DOHH2 (cell line): ENCODE results near the gene KIF18B.

ENCODE experiments used
- H3F3A ChIP-seq: fragments of 200-600 bp; sonication (generic), shearing (Covaris generic); 2 replicates; pipeline ENCODE4 v1.6.0; 2016; ENCODE audit warnings: antibody characterized with exemption, mild to moderate bottlenecking; ENCODE audit not compliant: control insufficient read depth, insufficient read depth
- H3K27ac ChIP-seq: fragments of 200-600 bp; sonication (generic); 2 replicates; pipeline ENCODE4 v1.5.1; 2014; ENCODE audit warnings: low read depth, mild to moderate bottlenecking, low read length, moderate library complexity
- H3K27me3 ChIP-seq: fragments of 200-600 bp; sonication (generic); 2 replicates; pipeline ENCODE4 v1.6.1; 2014; ENCODE audit warnings: mild to moderate bottlenecking, low read length, mixed read lengths; ENCODE audit not compliant: control insufficient read depth
- H3K36me3 ChIP-seq: fragments of 200-600 bp; sonication (generic); 2 replicates; pipeline ENCODE4 v1.6.1; 2014; ENCODE audit warnings: mild to moderate bottlenecking, low read length, moderate library complexity, mixed read lengths; ENCODE audit not compliant: control insufficient read depth
- H3K4me1 ChIP-seq: fragments of 200-600 bp; sonication (generic); 2 replicates; pipeline ENCODE4 v1.6.1; 2014; ENCODE audit warnings: mild to moderate bottlenecking, low read length, mixed read lengths; ENCODE audit not compliant: control insufficient read depth
- H3K4me2 ChIP-seq: fragments of 200-600 bp; sonication (generic); 2 replicates; pipeline ENCODE4 v1.6.0; 2014; ENCODE audit warnings: mild to moderate bottlenecking, low read length, moderate library complexity
- H3K4me3 ChIP-seq: fragments of 200-600 bp; sonication (generic); 2 replicates; pipeline ENCODE4 v1.5.1; 2014; ENCODE audit warnings: mild to moderate bottlenecking, low read length, mixed read lengths
- H3K79me2 ChIP-seq: fragments of 200-600 bp; sonication (generic); 2 replicates; pipeline ENCODE4 v1.6.1; 2014; ENCODE audit warnings: mild to moderate bottlenecking, low read length, mixed read lengths; ENCODE audit not compliant: control insufficient read depth
- H3K9me2 ChIP-seq: fragments of 200-600 bp; sonication (generic); replicated peaks from 2 replicates; pipeline ENCODE4 v1.6.1; 2014; ENCODE audit warnings: mild to moderate bottlenecking, low read length, mixed read lengths; ENCODE audit not compliant: control insufficient read depth
- H3K9me3 ChIP-seq: fragments of 200-600 bp; sonication (generic); 2 replicates; pipeline ENCODE4 v1.6.1; 2014; ENCODE audit warnings: antibody characterized with exemption, low read length, mixed read lengths; ENCODE audit not compliant: control insufficient read depth, insufficient read depth
- H4K20me1 ChIP-seq: fragments of 200-600 bp; sonication (generic); 2 replicates; pipeline ENCODE4 v1.6.0; 2014; ENCODE audit warnings: low read depth, mild to moderate bottlenecking, antibody characterized with exemption, low read length, moderate library complexity; ENCODE audit not compliant: control insufficient read depth, insufficient read depth
- EZH2phosphoT487 ChIP-seq: fragments of 200-600 bp; sonication (generic); IDR thresholded peaks from 2 replicates; pipeline ENCODE4 v1.6.1; 2017; ENCODE audit warnings: borderline replicate concordance, mild to moderate bottlenecking, antibody characterized with exemption, low read length, moderate library complexity, mixed read lengths
- TF ChIP-seq, protein P1 (sequence below): fragments of 200-600 bp; sonication (generic); IDR thresholded peaks from one replicate; pipeline ENCODE4 v1.5.1; 2014; ENCODE audit warnings: antibody characterized with exemption, mild to moderate bottlenecking, low read depth, low read length; ENCODE audit not compliant: poor library complexity, severe bottlenecking

KIF18B gene

DNA sequence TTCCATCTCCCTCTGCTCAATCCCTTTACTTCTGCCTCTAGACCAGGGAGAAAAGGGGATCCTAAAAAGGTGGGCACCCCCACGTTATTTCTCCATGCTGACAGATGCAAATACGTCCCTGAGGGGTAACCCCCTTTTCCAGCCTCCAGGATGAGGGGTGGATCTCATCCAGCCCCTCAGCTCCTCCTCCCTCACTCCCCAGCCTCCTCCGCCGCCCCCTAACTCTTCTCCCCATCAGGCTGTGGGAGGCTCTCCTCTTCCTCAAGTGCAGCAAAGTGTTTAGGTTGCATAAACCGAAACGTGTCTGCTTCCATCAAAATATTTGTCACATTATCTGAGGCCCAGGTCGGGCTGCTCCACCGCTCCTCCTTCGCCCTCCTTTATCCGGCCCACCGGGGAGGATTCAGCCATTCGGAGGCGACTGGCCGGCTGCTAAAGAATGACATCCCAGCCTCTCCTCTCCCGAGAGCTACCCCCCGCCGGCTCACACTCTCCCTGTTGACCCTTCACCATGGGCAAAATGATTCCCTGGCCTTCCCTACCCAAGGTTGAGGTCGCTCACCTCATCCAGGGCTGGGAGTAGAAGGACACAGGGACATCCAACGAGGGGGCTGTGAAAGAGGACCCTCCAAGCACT is 21.7 kb upstream of the KIF18B start:
- Histone ChIP-seq H3K4me2 (peak overlapping the region; percentile 77), H4K20me1 (no peaks in the 10 kb centered on the region), H3K36me3 (no peaks in the 10 kb centered on the region), H3F3A (0 out of 2 replicates have a peak, but pooled peaks cover 4% of the 10 kb centered on the region), H3K9me2 (no peaks in the 10 kb centered on the region), H3K9me3 (no peaks in the 10 kb centered on the region), H3K27ac (no peak overlapping the region), H3K27me3 (peaks cover 54% of the 10 kb centered on the region), H3K4me1 (peaks cover 32% of the 10 kb centered on the region), H3K4me3 (peak overlapping the region; percentile 70), H3K79me2 (no peaks in the 10 kb centered on the region)
- TF ChIP-seq EZH2phosphoT487 = 0 out of 2 replicates have a peak, but pooled peaks have one; percentile 15
- TF ChIP-seq, protein P1, sequence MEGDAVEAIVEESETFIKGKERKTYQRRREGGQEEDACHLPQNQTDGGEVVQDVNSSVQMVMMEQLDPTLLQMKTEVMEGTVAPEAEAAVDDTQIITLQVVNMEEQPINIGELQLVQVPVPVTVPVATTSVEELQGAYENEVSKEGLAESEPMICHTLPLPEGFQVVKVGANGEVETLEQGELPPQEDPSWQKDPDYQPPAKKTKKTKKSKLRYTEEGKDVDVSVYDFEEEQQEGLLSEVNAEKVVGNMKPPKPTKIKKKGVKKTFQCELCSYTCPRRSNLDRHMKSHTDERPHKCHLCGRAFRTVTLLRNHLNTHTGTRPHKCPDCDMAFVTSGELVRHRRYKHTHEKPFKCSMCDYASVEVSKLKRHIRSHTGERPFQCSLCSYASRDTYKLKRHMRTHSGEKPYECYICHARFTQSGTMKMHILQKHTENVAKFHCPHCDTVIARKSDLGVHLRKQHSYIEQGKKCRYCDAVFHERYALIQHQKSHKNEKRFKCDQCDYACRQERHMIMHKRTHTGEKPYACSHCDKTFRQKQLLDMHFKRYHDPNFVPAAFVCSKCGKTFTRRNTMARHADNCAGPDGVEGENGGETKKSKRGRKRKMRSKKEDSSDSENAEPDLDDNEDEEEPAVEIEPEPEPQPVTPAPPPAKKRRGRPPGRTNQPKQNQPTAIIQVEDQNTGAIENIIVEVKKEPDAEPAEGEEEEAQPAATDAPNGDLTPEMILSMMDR = no peak

DNA sequence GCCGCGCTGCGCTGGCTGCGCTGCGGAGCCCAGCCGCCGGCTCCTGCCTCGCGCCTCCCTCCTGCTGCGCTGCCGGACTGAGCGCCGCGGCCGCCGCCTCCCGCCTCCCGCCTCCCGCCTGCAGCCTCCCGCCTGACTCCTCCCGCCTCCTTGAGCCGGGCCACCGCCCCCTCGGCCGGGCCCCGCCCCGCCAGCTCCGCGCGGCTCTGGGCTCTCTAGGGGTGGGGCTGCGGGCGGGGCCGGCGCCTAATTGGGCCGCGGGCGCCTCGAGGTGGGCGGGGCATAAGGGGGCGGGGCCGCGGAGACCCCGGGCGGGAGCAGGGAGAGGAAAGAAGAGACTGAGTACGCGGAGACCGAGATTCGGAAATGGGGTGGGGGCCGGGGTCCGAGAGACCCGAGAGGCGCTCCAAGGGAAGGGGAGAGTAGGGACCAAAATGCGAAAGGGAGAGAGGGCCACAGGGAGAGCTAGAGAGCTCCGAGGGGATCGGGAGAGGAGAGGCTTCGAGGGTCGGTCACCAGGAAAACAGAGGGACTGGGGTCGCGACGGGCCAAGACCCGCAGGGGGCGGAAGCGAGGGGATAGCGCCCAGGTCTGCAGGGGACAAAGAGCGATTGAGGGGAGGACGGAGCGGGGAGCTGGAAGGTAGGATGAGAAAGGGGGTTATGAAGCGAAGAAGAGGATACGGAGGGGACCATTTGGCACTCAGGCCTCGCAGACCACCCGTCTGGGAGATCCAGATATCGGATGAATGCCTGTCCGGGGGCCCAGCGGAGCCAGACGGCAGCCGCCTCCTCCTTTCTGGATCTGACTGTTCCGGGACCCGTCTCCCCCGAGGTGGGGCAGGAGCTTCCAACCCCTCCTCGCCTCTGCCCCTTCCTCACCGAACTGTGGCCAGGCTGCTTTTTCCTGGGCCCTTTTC is 20.9 kb upstream of the KIF18B start, which contains the start of gene C1QL1:
Gene C1QL1, minus strand, starts transcription at position 79 of the 919 bp plus-strand sequence. CDS start 255 bp downstream, outside the sequence.
- Histone ChIP-seq H3K4me2 (peak within 1 kb of the TSS; percentile 77), H3K27ac (no peak within 1 kb of the TSS)

DNA sequence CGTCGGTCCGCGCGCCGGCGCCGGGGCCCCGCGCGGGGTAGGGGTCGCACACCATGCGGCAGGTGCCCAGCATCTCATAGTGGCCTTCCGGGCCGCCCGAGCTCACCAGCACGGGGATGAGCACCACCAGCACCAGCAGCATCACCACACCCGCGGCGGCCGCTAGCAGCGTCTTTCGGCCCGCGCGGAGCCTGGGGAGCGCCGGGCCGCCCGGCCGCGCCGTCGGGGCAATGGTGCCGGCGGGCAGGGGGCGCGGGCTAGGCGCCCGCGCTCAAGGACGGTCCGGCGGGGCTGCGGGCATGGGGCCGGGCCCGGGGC is 20.3 kb upstream of the KIF18B start:
- Histone ChIP-seq H3K9me3 (no peaks in the 10 kb centered on the region), H3K4me2 (no peak overlapping the region), H3K36me3 (no peaks in the 10 kb centered on the region), H4K20me1 (no peaks in the 10 kb centered on the region), H3K4me1 (peaks cover 32% of the 10 kb centered on the region), H3K9me2 (no peaks in the 10 kb centered on the region), H3K27ac (no peak overlapping the region), H3K79me2 (no peaks in the 10 kb centered on the region), H3F3A (0 out of 2 replicates have a peak, but pooled peaks cover 4% of the 10 kb centered on the region), H3K27me3 (peaks cover 56% of the 10 kb centered on the region), H3K4me3 (no peak overlapping the region)
- TF ChIP-seq EZH2phosphoT487 = no peak
- TF ChIP-seq, protein P1 = no peak

More for the DNA sequence above, 20.9 kb upstream of the KIF18B start, which contains the start of gene C1QL1:
- Histone ChIP-seq H3F3A (0 out of 2 replicates have a peak, but pooled peaks cover 4% of the 10 kb centered on the region), H3K4me1 (peaks cover 32% of the 10 kb centered on the region), H3K79me2 (no peaks in the 10 kb centered on the region), H4K20me1 (no peaks in the 10 kb centered on the region), H3K27me3 (peaks cover 54% of the 10 kb centered on the region), H3K9me2 (no peaks in the 10 kb centered on the region), H3K9me3 (no peaks in the 10 kb centered on the region), H3K36me3 (no peaks in the 10 kb centered on the region), H3K4me3 (peak within 1 kb of the TSS; percentile 70)
- TF ChIP-seq, protein P1 = peak; percentile 27
- TF ChIP-seq EZH2phosphoT487 = no peak
